Testis (tissue), 2 donors: Measurements from ENCODE around the gene PPP1R12A.

Experiments used
- CTCF ChIP-seq, 3 experiments: fragments of 450-650 bp in 2 of 3; fragments of 200-600 bp in 1 of 3; sonication (generic) in 1 of 3; IDR thresholded peaks; one replicate each; pipeline ENCODE4 v1.5.1; 2016 to 2019; ENCODE audit warnings: antibody characterized with exemption in 3 of 3, mild to moderate bottlenecking in 2 of 3, moderate library complexity in 1 of 3
- POLR2A ChIP-seq: fragments of 450-650 bp; IDR thresholded peaks from one replicate; pipeline ENCODE4 v1.6.1; 2017; ENCODE audit warnings: antibody characterized with exemption, mild to moderate bottlenecking, moderate library complexity

GRCh38 chr12:79933043-79933442 is 1.9 kb downstream of the PPP1R12A start:
- TF ChIP-seq CTCF (IDR thresholded peaks at IDR 0.05), result no peak
- no peak for TF ChIP-seq POLR2A
